ENCODE data around the gene PLXDC1. TPM values are rescaled to one million over a fixed set of nuclear protein-coding genes. Genes with fewer than 3 reads are reported as not detected.
A peak's percentile ranks its signal among the peaks of the same experiment; 100 is the strongest.

Gene PLXDC1
- total RNA-seq, 1 donor from 2014 or later, result 37.4 TPM

GRCh38 chr17:39161962-39162361 is 10.5 kb upstream of the PLXDC1 start:
- H3K27ac Mint-ChIP-seq (ENCODE audit: unreplicated experiment), result no peak overlapping the region
- no peaks in the 10 kb centered on the region for H3K36me3 Mint-ChIP-seq (ENCODE audit: low read depth)
- no peaks in the 10 kb centered on the region for H3K9me3 Mint-ChIP-seq (ENCODE audit: low read depth)
- TF ChIP-seq CTCF (IDR thresholded peaks at IDR 0.05), result no peak
- DNase-seq (ENCODE audit: low spot score), result no peak
- H3K27me3 Mint-ChIP-seq (ENCODE audit: low read depth), result peaks cover 1% of the 10 kb centered on the region
- H3K4me3 Mint-ChIP-seq (ENCODE audit: unreplicated experiment), result no peak overlapping the region
- peaks cover 13% of the 10 kb centered on the region for H3K4me1 Mint-ChIP-seq (ENCODE audit: low read depth)

GRCh38 chr17:39158623-39159022 is 7.2 kb upstream of the PLXDC1 start:
- H3K4me3 Mint-ChIP-seq (ENCODE audit: unreplicated experiment), result no peak overlapping the region
- DNase-seq (ENCODE audit: low spot score), result no peak

DNA sequence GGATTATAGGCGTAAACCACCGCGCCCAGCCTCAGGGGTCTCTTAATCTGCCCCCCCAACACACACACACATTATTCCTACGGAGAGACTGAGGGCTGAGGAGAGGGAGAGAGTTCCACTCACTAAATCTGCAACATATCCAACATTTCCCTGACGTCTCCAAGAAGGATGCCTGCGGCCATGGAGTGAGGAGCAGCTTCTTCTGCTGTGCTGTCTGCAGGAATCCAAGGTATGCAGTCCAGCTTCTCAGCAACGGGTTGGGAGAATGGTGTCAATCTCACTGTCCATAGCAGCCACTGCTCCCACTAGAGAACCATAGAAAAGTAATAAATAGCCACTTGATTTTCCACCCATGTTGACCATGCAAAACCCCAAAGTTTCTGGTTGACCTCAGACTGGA is 5.1 kb upstream of the PLXDC1 start:
- H3K4me3 Mint-ChIP-seq (ENCODE audit: unreplicated experiment), result no peak overlapping the region
- no peaks in the 10 kb centered on the region for H3K36me3 Mint-ChIP-seq (ENCODE audit: low read depth)
- no peaks in the 10 kb centered on the region for H3K27me3 Mint-ChIP-seq (ENCODE audit: low read depth)
- peaks cover 26% of the 10 kb centered on the region for H3K4me1 Mint-ChIP-seq (ENCODE audit: low read depth)
- no peak overlapping the region for H3K27ac Mint-ChIP-seq (ENCODE audit: unreplicated experiment)
- DNase-seq (ENCODE audit: low spot score), result no peak
- TF ChIP-seq CTCF (IDR thresholded peaks at IDR 0.05), result no peak
- no peaks in the 10 kb centered on the region for H3K9me3 Mint-ChIP-seq (ENCODE audit: low read depth)

More at GRCh38 chr17:39158623-39159022, 7.2 kb upstream of the PLXDC1 start:
- H3K27ac Mint-ChIP-seq (ENCODE audit: unreplicated experiment), result no peak overlapping the region
- H3K9me3 Mint-ChIP-seq (ENCODE audit: low read depth), result no peaks in the 10 kb centered on the region
- peaks cover 9% of the 10 kb centered on the region for H3K4me1 Mint-ChIP-seq (ENCODE audit: low read depth)
- H3K36me3 Mint-ChIP-seq (ENCODE audit: low read depth), result no peaks in the 10 kb centered on the region
- no peaks in the 10 kb centered on the region for H3K27me3 Mint-ChIP-seq (ENCODE audit: low read depth)
- TF ChIP-seq CTCF (IDR thresholded peaks at IDR 0.05), result no peak

GRCh38 chr17:39155654-39156053 is 4.2 kb upstream of the PLXDC1 start:
- no peak for DNase-seq (ENCODE audit: low spot score)
- Mint-ChIP-seq H3K27me3 (ENCODE audit: low read depth) (no peaks in the 10 kb centered on the region), H3K27ac (ENCODE audit: unreplicated experiment) (no peak overlapping the region), H3K4me3 (ENCODE audit: unreplicated experiment) (no peak overlapping the region), H3K36me3 (ENCODE audit: low read depth) (no peaks in the 10 kb centered on the region), H3K9me3 (ENCODE audit: low read depth) (no peaks in the 10 kb centered on the region), H3K4me1 (ENCODE audit: low read depth) (peaks cover 26% of the 10 kb centered on the region)
- TF ChIP-seq CTCF (IDR thresholded peaks at IDR 0.05), result no peak

- peak overlapping the region; percentile 93 for H3K27ac Mint-ChIP-seq (ENCODE audit: unreplicated experiment)
- H3K36me3 Mint-ChIP-seq (ENCODE audit: low read depth), result no peaks in the 10 kb centered on the region
- peaks cover 43% of the 10 kb centered on the region for H3K4me1 Mint-ChIP-seq (ENCODE audit: low read depth)
- DNase-seq (ENCODE audit: low spot score), result no peak
- H3K27me3 Mint-ChIP-seq (ENCODE audit: low read depth), result no peaks in the 10 kb centered on the region
- no peak for TF ChIP-seq CTCF (IDR thresholded peaks at IDR 0.05)
- H3K9me3 Mint-ChIP-seq (ENCODE audit: low read depth), result no peaks in the 10 kb centered on the region
- H3K4me3 Mint-ChIP-seq (ENCODE audit: unreplicated experiment), result peak overlapping the region; percentile 96
These were observed 2.2 kb upstream of the PLXDC1 start for GRCh38 chr17:39153599-39154051.

Data from chondrocyte (in vitro differentiated cells).